Stimulated activated CD8-positive, alpha-beta memory T cell treated with anti-CD3 and anti-CD28 coated beads, Interleukin-4, amount 100 ng/mL, for 1 hour (primary cell): ENCODE results near the gene RGS21.
"Not testable (repeated sequence)": the region's sequence is repeated elsewhere in the genome, so short reads cannot be mapped to it uniquely, and the experiment has no call there.

Experiments
- DNase-seq, 2 donors: peaks; one replicate each; pipeline ENCODE4 v3.0.0-alpha.2; 2020; ENCODE audit warnings: low read depth in 2 of 2, low spot score in 1 of 2

RGS21 gene

GRCh38 chr1:192316942-192317450, at the start of gene RGS21:
RGS21 (plus strand) TSS chr1:192316992; CDS start chr1:192343037, 26,045 bp downstream.
- no peak for DNase-seq

- no peak for DNase-seq
Observed at GRCh38 chr1:192268468-192269052, 48.2 kb upstream of the RGS21 start.

- no peak for DNase-seq
Observed at GRCh38 chr1:192270398-192270797, 46.4 kb upstream of the RGS21 start.

- DNase-seq: no peak
Observed at GRCh38 chr1:192272732-192273131, 44.1 kb upstream of the RGS21 start.

- DNase-seq: no peak
Observed at GRCh38 chr1:192274588-192274987, 42.2 kb upstream of the RGS21 start.

GRCh38 chr1:192277635-192278034, 39.2 kb upstream of the RGS21 start:
- DNase-seq: no peak

- DNase-seq: no peak
Observed at GRCh38 chr1:192284927-192285326, 31.9 kb upstream of the RGS21 start.

- no peak for DNase-seq
Observed at GRCh38 chr1:192303029-192303428, 13.8 kb upstream of the RGS21 start.

- DNase-seq: not testable (repeated sequence)
Observed at GRCh38 chr1:192308314-192308713, 8.5 kb upstream of the RGS21 start.

- no peak for DNase-seq
Observed at GRCh38 chr1:192311281-192311680, 5.5 kb upstream of the RGS21 start.

- DNase-seq: no peak
Observed at GRCh38 chr1:192327997-192328396, 11.2 kb downstream of the RGS21 start.

- DNase-seq: no peak
Observed at GRCh38 chr1:192342842-192343241, 26.1 kb downstream of the RGS21 start.

- DNase-seq: no peak
Observed at GRCh38 chr1:192343344-192343743, 26.6 kb downstream of the RGS21 start.

GRCh38 chr1:192349314-192349713, 32.5 kb downstream of the RGS21 start:
- DNase-seq: no peak

- DNase-seq: no peak
Observed at GRCh38 chr1:192350356-192350755, 33.6 kb downstream of the RGS21 start.

- no peak for DNase-seq
Observed at GRCh38 chr1:192351550-192351949, 34.8 kb downstream of the RGS21 start.

- no peak for DNase-seq
Observed at GRCh38 chr1:192357924-192358323, 41.1 kb downstream of the RGS21 start.

GRCh38 chr1:192358402-192358801, 41.6 kb downstream of the RGS21 start:
- no peak for DNase-seq

GRCh38 chr1:192358822-192359221, 42.0 kb downstream of the RGS21 start:
- DNase-seq: no peak

- DNase-seq: no peak
Observed at GRCh38 chr1:192363177-192363576, 46.4 kb downstream of the RGS21 start.

GRCh38 chr1:192367436-192367835, 50.6 kb downstream of the RGS21 start:
- no peak for DNase-seq

GRCh38 chr1:192375306-192375705, 58.5 kb downstream of the RGS21 start:
- no peak for DNase-seq

GRCh38 chr1:192376374-192376773, 59.6 kb downstream of the RGS21 start:
- DNase-seq: no peak
